HG03175 (cell line): ENCODE results near the gene SVIL.
"Not testable (repeated sequence)": the region's sequence is repeated elsewhere in the genome, so short reads cannot be mapped to it uniquely, and the experiment has no call there.

Experiments used
- ATAC-seq: cut with Tn5 transposase; IDR thresholded peaks from one replicate; pipeline ENCODE4 v1.9.1; 2021; ENCODE audit warnings: mild to moderate bottlenecking, moderate library complexity; ENCODE audit not compliant: unreplicated experiment

Gene SVIL

GRCh38 chr10:29579455-29579970, 55.3 kb downstream of the SVIL start:
- no peak for ATAC-seq

DNA sequence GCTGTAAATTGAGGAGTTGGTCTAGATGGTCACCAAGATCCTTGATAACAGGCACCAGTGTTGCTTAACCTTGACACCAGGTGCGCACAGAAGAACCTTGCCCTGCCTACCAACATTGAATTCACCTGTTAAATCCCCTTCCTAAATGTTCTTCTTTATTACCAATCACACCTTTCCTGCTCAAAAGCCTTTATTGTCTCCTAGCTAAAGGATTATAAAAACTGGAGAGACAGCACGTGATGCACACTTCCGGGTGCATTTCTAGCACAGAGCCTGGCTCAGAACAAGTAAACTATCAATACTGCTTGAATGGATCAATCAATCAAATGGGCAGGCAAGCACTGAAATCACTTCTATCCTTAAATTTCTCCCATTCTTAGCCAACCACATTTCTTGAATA, 56.3 kb downstream of the SVIL start:
- ATAC-seq, result no peak

GRCh38 chr10:29576681-29577080, 58.1 kb downstream of the SVIL start:
- ATAC-seq, result no peak

DNA sequence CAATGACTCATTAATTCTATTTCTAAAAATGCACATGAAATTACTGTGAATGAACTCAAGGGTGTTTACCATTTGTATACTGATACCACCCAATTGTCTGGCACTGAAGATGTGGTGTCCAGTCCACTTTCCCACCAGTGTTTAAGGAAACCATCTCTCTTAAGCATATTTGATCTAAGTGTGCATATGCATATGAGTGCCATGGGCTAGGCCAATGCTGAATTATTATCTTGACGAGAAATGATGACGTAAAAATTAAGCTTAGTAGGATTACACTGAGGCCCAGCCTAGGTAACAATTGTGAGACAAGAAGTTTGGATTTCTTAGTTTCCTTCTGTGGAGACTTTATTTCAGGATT, 59.7 kb downstream of the SVIL start:
- no peak for ATAC-seq

GRCh38 chr10:29574212-29575097, 60.3 kb downstream of the SVIL start:
- ATAC-seq, result not testable (repeated sequence)

DNA sequence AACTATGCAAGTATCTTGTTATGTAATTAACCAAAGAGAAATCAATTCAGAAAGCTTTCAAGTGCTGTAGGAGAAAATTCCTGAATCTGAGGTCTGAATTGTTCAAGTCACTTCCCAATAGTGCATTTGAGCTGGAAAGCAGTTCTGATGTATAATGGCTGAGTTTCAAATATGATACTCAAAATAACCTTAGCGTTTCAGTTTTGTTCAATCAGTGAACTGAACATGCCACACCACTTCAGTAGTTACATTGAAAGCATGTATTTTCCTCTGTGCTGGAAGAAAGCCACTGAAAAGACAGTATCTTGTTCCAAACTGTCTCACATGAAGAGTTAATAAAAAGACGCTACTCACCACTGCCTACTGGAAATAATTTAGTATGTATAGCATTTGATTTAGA, 64.5 kb downstream of the SVIL start:
- ATAC-seq, result not testable (repeated sequence)

DNA sequence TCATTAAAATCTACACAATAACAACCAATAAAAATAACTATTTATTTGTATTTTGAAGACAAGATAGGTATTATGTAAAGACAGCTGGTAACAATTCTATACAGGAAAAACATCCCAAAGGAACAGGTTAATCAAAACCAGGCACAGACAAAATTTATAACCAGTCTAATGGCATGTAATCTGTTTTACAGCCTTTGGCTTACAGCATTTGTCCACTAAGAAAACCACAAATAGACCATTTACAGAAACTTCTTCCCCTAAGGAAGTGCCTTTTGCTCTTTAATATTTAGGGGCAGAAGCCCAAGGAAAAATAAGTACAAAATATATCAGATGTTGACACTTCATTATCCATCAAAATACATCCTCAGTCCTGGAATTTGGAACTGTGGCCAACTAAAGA, 65.0 kb downstream of the SVIL start:
- ATAC-seq, result no peak

GRCh38 chr10:29567003-29567402, 67.8 kb downstream of the SVIL start:
- ATAC-seq, result no peak

- not testable (repeated sequence) for ATAC-seq
These were observed 68.6 kb downstream of the SVIL start for GRCh38 chr10:29566209-29566608.

DNA sequence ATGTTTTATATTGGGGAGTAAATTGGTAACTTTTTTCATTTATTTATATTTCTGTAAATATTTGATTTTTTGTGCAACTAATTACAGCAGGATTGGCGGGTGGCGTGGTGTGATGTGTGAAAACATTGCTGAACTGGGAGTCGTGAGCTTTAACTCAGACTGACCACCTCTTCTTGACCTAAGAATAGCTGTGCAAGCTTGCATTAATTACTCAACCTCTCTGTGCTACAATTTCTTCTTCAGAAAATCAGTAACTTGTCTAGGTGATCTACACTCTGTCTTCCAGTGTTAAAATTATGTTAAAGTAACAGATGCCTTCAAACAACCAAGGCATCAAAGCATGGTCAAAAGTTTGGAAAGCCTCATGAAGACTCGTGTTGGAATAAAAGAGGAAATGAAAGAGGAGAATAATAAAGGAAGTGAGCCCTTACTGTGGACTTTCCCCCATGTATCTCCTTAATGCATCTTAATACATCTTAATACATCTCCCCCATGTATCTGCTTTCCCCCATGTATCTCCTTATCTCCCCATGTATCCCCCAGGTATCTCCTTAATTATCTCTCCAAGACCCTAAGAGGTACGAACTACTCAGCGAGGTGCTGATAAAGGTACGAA, 71.2 kb downstream of the SVIL start:
- no peak for ATAC-seq

DNA sequence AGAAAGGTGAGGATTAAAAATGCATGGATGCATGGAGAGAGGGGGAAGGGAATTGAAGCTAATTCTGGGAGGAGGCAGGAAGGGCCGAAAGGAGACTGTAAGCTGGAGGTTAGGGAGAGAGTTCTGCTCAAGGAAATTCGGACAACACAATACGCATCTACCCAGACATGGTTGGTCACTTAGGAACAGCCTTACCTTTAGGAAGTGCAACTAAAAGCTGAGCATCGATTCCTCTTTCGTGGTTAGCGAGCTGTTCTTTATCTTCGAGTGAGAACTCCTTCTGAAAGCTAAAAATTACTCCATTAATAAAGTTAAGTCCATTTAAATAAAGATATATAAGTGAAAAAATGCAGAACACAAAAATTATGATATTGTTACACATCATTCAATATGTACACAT, 71.8 kb downstream of the SVIL start:
- peak; percentile 87 for ATAC-seq

DNA sequence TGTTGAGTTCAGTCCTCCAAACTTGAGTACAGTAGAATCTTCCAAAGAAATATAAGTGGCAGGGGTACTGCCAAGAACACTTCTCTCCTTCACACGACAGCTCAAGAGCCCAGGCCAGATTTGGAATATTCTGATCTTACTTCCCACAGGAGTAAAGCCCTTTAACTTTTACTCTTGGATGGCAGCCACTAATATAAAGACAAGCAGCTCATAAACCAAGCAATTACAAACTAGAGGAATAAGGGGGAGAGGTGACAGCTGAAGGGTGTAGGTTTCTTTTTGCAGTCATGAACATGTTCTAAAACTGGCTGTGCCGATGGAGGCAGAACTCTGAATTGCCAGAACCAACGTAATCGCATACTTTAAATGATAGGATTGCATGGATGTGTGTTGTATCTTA, 74.8 kb downstream of the SVIL start:
- ATAC-seq, result no peak

GRCh38 chr10:29557665-29558064, 77.1 kb downstream of the SVIL start:
- ATAC-seq, result no peak

DNA sequence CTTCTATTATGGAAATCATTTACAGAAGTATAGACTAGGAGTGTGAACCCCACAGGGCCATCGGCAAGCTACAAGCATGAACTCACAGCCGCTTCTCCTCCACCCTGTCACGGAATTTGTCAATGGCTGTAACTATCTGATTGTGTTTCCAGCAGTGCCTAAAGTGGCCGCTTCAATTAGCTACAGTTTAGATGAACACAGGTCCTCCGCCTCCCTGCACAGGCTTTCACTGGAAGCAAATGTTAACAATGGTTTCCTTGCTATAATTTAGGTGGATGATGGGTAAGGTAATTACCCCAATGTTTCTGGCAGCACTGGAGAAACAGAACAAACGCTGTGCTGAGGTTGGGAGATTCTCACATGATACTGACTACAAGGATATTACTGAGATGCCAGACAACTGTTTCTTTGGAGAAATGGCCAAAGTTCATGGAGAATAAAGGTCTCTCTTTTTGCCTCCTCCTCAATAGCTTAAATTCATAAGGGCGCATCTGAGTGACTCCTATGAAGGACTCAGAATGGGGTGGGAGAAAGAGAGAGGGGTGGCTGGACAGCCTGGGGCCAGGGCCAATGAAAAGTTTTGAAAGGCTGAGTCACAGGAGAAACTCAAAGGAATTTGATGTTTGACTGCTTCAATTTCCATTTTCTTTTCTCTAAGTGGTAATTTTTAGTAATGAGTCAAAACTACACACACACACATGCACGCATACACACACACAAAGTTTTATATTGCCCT, 78.9 kb downstream of the SVIL start:
- ATAC-seq, result no peak

GRCh38 chr10:29555091-29555745, 79.6 kb downstream of the SVIL start:
- no peak for ATAC-seq

- no peak for ATAC-seq
These were observed 80.1 kb downstream of the SVIL start for GRCh38 chr10:29554660-29555059.

DNA sequence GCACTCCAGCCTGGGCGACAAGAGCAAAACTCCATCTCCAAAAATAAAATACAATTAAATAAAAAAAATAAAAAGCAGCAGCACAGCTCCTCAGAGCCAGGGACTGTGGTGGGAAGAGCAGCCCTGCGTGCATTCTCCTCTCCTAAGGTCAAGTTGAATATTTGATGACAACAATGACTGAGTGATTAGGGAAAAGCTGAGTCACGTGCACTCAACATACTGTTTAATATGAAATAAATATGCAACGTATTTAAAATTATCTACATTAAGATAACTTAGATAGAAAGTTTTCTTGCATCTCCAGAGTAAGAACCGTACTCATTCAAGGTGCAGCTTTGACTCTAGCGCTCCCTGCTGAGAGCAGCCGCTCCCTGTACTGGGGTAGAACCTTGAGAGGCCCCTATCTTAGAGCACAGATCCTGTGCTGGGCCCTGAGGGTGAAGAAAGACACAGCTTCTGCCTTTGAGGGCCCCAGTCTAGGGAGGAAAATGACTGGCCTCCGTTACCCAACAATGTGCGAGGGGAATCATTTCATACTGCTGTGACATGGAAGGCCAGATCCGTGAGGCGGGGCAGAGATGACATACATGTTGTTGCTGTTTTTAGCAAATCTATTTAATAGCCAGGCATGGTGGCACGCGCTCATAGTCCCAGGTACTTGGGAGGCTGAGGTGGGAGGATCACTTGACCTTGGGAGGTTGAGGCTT, 81.1 kb downstream of the SVIL start:
- no peak for ATAC-seq

- ATAC-seq, result not testable (repeated sequence)
These were observed 81.7 kb downstream of the SVIL start for GRCh38 chr10:29553116-29553515.

- not testable (repeated sequence) for ATAC-seq
These were observed 85.3 kb downstream of the SVIL start for GRCh38 chr10:29549493-29549892.

GRCh38 chr10:29546773-29547313, 87.9 kb downstream of the SVIL start:
- ATAC-seq, result no peak
